Occipital lobe (tissue), 2 donors: ENCODE data around the gene CBFA2T2. TPM values are rescaled to one million over a fixed set of nuclear protein-coding genes. Genes with fewer than 3 reads are reported as not detected.
"Not testable (repeated sequence)": the region's sequence is repeated elsewhere in the genome, so short reads cannot be mapped to it uniquely, and the experiment has no call there.

Experiments used
- DNase-seq: peaks from one replicate; lab custom pipeline; 2025; lab: John Stamatoyannopoulos, UW
- total RNA-seq: library from RNA; depleted of rRNA; stranded (reverse); fragments of >200 nt; gene quantifications from one replicate; pipeline ENCODE4 v1.2.3, GENCODE V29; 2014

Gene CBFA2T2
- total RNA-seq, 1 donor from 2014 or later = 24.3 TPM

- no peak for DNase-seq
Observed at GRCh38 chr20:33470866-33471265, 19.0 kb upstream of the CBFA2T2 start.

GRCh38 chr20:33472868-33473435 is 16.9 kb upstream of the CBFA2T2 start:
- DNase-seq = no peak

- no peak for DNase-seq
Observed at GRCh38 chr20:33474097-33474873, 15.6 kb upstream of the CBFA2T2 start.

GRCh38 chr20:33474963-33475362 is 14.9 kb upstream of the CBFA2T2 start:
- no peak for DNase-seq

GRCh38 chr20:33475381-33476152 is 14.3 kb upstream of the CBFA2T2 start:
- no peak for DNase-seq

DNA sequence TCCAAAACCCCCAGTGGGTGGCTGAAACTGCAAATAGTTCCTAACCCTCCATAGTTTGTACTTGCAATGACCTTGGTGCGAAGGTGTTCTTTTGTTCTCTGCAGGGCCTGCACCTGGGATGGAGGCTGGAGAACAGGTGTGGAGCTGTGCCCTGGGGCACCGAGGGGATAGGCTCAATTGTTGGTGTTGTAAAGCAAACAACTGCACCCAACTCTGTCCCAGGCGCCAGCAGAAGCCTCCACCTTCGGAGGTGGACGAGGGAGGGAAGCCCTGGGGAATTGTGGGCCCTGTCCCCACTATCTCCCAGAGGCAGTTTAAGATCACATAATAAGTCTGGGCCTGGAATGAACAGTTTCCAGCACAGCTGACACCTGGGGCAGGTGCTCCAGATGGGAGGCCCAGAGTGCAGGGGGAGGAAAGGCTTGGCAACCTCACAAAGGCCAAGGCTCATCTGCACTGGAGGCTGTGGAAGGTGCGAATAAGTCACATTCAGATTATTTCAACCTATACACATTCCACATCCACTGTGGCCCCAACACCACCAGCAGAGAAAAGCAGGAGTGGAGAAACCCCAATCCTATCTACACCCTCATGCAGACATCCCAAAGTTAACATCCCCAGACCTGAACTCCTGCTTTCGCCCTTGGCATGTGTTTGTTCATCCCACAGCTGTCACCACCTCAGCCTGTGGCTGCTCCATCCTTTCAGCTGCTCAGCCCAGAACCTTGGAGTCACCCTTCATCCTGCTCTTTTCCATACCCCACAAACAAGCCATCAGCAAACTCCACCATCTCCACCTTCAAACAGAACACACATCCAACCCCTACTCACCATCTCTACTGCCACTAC is 12.3 kb upstream of the CBFA2T2 start:
- DNase-seq = no peak

DNA sequence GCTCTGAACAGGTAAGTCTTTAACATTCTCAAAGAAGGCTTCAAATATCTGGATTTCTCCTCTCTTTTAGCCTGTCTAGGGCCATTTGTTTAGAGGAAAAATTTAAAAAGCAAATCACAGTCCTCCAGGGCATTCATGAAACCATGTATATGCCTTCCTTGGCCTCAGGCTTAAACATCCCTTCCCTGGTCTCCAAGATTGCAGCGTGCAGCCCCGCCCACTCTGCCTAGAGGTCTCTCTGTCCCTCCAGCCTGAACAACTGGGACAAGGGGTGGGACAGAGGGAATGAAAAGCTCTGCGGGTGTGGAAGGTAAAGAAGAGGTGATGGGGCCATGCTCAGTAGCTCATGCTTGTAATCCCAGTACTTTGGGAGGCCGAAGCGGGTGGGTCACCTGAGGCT is 9.8 kb upstream of the CBFA2T2 start:
- no peak for DNase-seq

- no peak for DNase-seq
Observed at GRCh38 chr20:33481431-33481941, 8.4 kb upstream of the CBFA2T2 start.

GRCh38 chr20:33482581-33482980 is 7.3 kb upstream of the CBFA2T2 start:
- DNase-seq = no peak

DNA sequence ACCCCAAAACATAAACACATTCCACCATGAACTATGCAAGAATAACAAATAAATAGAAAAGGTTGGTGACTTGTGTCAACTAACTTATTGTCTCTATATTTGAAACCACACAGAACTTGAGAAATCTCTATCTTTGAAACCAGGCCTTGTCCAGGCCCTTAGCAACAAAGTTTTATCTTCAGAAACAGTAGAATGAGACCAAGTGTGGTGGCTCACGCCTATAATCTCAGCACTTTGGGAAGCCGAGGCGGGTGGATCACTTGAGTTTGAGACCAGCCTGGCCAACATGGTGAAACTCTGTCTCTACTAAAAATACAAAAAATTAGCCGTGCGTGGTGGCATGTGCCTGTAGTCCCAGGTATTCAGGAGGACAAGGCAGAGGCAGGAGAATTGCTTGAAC is 6.7 kb upstream of the CBFA2T2 start:
- DNase-seq = not testable (repeated sequence)

GRCh38 chr20:33488201-33488600 is 1.7 kb upstream of the CBFA2T2 start:
- no peak for DNase-seq

DNA sequence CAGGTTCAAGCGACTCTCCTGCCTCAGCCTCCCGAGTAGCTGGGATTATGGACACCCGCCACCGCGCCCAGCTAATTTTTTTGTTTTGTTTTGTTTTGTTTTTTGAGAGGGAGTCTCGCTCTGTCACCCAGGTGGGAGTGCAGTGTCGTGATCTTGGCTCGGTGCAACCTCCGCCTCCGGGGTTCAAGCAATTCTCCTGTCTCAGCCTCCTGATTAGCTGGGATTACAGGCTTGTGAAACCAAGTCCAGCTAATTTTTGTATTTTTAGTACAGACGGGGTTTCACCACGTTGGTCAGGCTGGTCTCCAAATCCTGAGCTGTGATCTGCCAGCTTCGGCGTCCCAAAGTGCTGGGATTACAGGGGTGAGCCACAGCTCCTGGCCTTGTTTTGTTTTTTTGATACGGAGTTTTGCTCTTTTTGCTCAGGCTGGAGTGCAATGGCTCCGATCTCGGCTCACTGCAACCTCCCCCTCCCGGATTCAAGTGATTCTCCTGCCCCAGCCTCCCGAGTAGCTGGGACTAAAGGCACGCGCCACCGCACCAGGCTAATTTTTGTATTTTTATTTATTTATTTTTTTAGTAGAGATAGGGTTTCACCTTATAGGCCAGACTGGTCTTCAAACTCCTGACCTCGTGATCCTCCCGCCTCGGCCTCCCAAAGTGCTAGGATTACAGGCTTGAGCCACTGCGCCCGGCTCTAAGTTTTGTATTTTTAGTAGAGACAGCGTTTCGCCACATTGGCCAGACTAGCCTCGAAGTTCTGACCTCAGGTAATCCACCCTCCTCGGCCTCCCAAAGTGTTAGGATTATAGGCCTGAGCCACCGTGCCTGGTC is 1.0 kb upstream of the CBFA2T2 start:
- DNase-seq = not testable (repeated sequence)

DNA sequence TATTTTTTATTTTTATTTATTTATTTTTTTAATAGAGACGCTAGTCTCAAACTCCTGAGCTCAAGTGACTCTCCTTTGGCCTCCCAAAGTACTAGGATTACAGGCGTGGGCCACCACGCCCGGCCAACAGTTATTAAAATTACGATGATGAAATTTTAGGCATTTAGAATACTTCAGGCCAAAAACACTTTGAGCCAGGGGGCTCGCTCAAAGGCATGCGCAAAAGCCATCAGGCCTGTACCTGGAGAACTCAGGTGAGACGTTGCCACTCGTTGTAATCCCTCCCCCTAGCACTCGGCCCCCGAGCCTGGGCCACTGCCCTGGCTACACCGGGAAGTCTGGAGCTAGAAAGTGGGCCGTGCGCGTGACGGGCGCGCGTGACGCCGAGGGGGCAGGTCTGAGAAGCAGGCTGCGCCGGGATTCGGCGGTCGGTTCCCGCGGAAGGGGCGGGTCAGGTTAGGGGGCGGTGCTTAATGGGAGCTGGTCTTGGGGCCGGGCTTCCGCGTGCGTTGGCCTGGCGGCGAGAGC is 337 bp upstream of the CBFA2T2 start:
- DNase-seq = peak; percentile 99

DNA sequence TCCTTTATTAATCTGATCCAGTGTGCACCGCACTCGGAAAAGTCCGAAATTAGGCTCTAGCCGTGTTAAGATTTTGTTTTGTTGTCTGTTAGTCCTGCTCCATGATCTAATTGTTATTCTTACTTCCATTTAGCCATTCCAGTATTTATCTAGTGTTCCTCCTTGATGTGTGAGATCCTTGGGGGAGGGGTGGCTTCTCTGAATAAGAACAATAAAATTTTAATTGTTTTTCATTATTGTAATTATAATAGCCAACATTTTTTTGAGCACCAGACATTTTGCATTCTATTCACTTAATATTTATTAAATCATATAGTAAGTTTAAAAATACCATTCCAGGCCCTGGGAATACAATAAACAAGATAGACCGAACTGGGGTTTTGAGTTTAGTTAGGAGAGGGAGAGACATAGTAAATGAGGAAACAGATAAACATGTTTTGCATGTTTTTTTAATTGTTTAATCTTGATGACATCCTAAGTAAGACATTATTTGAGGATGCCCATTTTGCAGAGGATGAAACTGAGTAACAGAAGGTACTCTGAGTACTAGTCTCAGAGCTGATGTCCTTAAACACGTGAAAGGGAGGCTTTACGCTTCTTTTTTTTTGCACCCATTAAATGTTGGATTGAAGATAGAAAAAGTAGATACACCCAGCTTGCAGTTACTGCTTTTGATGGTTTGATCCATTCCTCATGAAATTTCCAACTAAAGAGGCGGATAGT is 1.2 kb downstream of the CBFA2T2 start:
- DNase-seq = no peak

- no peak for DNase-seq
Observed at GRCh38 chr20:33493076-33493766, 3.3 kb downstream of the CBFA2T2 start.

- DNase-seq = not testable (repeated sequence)
Observed at GRCh38 chr20:33496776-33497175, 6.9 kb downstream of the CBFA2T2 start.

DNA sequence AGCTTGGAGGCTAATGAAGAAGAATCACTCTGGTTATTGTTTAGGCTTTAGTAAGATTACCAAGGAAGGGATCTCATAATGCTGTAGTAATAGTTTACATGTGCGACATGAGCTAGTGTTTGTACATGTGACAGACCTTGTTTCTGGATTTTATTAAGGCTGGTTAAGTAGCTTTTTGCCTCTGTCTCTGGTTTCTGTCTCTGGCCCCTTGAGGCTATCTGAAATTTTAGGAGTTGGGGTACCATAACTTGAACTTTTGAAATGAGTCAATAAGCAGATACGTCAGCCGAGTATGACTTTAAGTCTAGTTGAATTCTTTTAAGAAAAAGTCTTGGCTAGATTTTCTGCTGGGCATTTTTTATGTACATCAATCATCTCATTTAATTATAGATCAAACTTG is 9.5 kb downstream of the CBFA2T2 start:
- no peak for DNase-seq

DNA sequence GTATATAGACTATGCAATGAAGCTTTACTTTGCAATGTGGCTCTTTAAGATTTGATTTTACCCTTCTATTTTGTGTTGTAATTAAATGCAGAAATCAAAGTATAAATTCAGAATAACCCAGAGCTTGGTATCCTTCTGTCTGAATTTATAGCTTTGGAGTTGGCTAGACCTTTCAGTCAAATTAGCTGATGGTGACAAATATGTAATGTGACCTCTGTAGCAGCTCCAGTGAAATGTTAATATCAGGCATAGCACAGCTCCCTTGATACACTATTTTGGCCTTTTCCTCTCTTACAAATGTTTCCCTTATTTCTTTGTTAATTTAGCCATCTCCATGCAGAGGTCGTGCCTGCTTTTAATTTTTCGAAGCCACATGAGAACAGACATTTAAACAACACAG is 11.1 kb downstream of the CBFA2T2 start:
- DNase-seq = no peak

- no peak for DNase-seq
Observed at GRCh38 chr20:33503564-33503963, 13.7 kb downstream of the CBFA2T2 start.
